Measurements from ENCODE around the gene MUS81. TPM values are rescaled to one million over a fixed set of nuclear protein-coding genes. Genes with fewer than 3 reads are reported as not detected.

The MUS81 gene
- total RNA-seq, 1 experiment from 2014 or later: 74.6 TPM

DNA sequence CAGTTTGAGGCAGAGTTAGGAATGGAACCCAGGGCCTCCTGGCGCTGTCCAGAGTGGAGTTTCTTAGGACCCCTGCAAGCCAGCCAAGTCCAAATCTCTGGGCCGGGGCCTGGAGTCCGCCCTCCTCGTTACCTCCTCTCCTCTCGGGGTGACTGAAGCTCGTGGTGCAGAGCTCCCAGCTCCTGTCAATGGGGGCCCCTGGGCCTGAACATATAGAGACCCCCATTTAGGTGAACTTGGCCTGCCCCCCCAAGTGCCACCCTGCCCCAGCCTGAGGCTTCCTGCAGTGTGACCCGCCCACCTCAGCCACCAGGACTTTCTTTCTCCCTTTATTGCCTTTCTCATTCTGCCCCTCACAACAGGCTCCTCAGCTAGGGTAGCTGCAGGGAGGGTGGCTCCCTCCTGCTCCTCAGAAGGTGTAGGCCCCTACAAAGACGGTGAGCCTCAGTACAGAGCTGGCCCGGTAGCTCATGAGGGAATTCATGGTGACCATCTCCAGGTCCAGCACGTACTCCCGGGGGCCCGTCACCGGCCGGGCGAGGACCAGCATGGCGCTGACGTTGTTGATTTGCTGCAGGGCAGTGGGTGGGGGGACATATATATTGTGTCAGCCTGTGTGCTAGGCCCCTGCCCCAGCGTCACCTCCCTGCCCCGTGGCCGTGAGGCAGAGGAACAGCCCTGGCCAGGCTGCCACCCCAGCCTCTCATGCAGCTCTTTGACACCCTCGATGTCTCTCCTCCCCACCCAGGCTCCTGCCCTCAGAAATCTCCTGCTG lies 6.5 kb downstream of the MUS81 start:
- intact Hi-C loops (cut with micrococcal nuclease; ENCODE audit: unreplicated experiment): no loop called here
- H3K4me3 Mint-ChIP-seq (ENCODE audit: unreplicated experiment): no peak overlapping the region
- peaks cover 52% of the 10 kb centered on the region for H3K36me3 Mint-ChIP-seq (ENCODE audit: insufficient read depth, unreplicated experiment)
- H3K36me3 ChIP-seq (ENCODE audit: control insufficient read depth, insufficient read depth, low read length): no peaks in the 10 kb centered on the region
- BruUV-seq (replicated peaks): no TSS peak
- CTCF ChIA-PET: no interaction called here
- no peaks in the 10 kb centered on the region for H3K27me3 ChIP-seq (replicated peaks; ENCODE audit: control insufficient read depth, insufficient read depth, low read length)
- H3K9me3 ChIP-seq: no peaks in the 10 kb centered on the region
- H3K9me3 Mint-ChIP-seq (ENCODE audit: unreplicated experiment): no peaks in the 10 kb centered on the region
- no peak overlapping the region for H3K27ac Mint-ChIP-seq (ENCODE audit: unreplicated experiment)
- H3K27me3 Mint-ChIP-seq (ENCODE audit: insufficient read depth, unreplicated experiment): no peaks in the 10 kb centered on the region
- no peaks in the 10 kb centered on the region for H3K4me1 Mint-ChIP-seq (ENCODE audit: low read depth, unreplicated experiment)
- no peak overlapping the region for H3K4me3 ChIP-seq (ENCODE audit: low read depth, low read length)
- POLR2A ChIA-PET: no interaction called here
- TF ChIP-seq, protein P1, sequence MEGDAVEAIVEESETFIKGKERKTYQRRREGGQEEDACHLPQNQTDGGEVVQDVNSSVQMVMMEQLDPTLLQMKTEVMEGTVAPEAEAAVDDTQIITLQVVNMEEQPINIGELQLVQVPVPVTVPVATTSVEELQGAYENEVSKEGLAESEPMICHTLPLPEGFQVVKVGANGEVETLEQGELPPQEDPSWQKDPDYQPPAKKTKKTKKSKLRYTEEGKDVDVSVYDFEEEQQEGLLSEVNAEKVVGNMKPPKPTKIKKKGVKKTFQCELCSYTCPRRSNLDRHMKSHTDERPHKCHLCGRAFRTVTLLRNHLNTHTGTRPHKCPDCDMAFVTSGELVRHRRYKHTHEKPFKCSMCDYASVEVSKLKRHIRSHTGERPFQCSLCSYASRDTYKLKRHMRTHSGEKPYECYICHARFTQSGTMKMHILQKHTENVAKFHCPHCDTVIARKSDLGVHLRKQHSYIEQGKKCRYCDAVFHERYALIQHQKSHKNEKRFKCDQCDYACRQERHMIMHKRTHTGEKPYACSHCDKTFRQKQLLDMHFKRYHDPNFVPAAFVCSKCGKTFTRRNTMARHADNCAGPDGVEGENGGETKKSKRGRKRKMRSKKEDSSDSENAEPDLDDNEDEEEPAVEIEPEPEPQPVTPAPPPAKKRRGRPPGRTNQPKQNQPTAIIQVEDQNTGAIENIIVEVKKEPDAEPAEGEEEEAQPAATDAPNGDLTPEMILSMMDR (IDR thresholded peaks at IDR 0.05; ENCODE audit: insufficient read depth in 1 of 2, low read depth in 1 of 2, low read length in 1 of 2, severe bottlenecking in 1 of 2, unreplicated experiment in 1 of 2): no peak
- no peak for DNase-seq
- peaks cover 2% of the 10 kb centered on the region for H3K4me1 ChIP-seq

DNA sequence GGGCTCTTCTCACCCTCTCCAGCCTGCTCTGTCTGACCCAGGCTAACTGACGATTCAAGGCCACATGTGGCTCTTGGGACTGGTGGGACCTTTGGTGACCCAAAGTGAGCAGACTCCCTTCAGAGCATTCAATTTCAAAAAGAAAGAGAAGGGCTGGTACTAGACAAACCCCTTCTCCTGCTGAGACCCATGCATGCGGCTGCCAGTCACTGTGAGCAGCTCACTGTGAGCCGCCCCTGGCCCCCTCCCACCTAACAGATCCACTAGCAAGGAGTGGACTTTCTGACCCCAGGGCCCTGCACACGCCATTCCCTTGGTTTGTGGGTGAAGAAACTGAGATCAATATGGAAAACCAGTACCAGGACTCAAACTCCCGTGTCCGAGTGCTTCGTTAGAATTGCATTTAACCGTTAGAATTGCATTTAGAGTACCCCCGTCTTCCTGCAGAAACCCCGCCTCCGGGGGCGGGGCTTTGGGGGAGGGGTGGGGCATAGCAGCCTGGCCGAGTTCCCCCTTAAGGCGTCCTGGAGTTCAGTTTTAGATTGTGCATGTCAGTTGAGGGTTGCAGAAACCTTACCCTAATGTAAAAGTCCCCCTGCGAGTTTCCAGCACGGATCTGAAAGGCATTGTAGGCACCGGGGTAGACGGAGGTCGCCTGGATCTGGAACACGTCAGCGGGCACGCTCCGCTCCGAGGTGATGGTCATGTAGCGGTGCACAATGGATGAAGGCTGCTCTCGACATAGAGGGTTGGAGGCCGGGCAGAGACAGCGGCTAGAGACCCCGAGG lies 7.2 kb downstream of the MUS81 start:
- Mint-ChIP-seq H3K27ac (ENCODE audit: unreplicated experiment) (no peak overlapping the region), H3K4me3 (ENCODE audit: unreplicated experiment) (no peak overlapping the region), H3K4me1 (ENCODE audit: low read depth, unreplicated experiment) (no peaks in the 10 kb centered on the region), H3K27me3 (ENCODE audit: insufficient read depth, unreplicated experiment) (no peaks in the 10 kb centered on the region), H3K9me3 (ENCODE audit: unreplicated experiment) (no peaks in the 10 kb centered on the region), H3K36me3 (ENCODE audit: insufficient read depth, unreplicated experiment) (peaks cover 55% of the 10 kb centered on the region)
- ChIA-PET POLR2A (interaction anchor here (2.2 kb wide), 1 partner anchor 8 kb away, joined by 9 read pairs; no protein-coding TSS in a partner anchor), CTCF (interaction anchor here (4.3 kb wide), 1 partner anchor 21 kb away, joined by 37 read pairs; the partner anchor contains the start of gene FIBP)
- no peak for DNase-seq
- no peaks in the 10 kb centered on the region for H3K36me3 ChIP-seq (ENCODE audit: control insufficient read depth, insufficient read depth, low read length)
- no TSS peak for BruUV-seq (replicated peaks)
- no peaks in the 10 kb centered on the region for H3K4me1 ChIP-seq
- no peak overlapping the region for H3K4me3 ChIP-seq (ENCODE audit: low read depth, low read length)
- H3K27me3 ChIP-seq (replicated peaks; ENCODE audit: control insufficient read depth, insufficient read depth, low read length): no peaks in the 10 kb centered on the region
- TF ChIP-seq, protein P1 (IDR thresholded peaks at IDR 0.05; ENCODE audit: insufficient read depth in 1 of 2, low read depth in 1 of 2, low read length in 1 of 2, severe bottlenecking in 1 of 2, unreplicated experiment in 1 of 2): no peak
- intact Hi-C loops (cut with micrococcal nuclease; ENCODE audit: unreplicated experiment): no loop called here
- no peaks in the 10 kb centered on the region for H3K9me3 ChIP-seq

DNA sequence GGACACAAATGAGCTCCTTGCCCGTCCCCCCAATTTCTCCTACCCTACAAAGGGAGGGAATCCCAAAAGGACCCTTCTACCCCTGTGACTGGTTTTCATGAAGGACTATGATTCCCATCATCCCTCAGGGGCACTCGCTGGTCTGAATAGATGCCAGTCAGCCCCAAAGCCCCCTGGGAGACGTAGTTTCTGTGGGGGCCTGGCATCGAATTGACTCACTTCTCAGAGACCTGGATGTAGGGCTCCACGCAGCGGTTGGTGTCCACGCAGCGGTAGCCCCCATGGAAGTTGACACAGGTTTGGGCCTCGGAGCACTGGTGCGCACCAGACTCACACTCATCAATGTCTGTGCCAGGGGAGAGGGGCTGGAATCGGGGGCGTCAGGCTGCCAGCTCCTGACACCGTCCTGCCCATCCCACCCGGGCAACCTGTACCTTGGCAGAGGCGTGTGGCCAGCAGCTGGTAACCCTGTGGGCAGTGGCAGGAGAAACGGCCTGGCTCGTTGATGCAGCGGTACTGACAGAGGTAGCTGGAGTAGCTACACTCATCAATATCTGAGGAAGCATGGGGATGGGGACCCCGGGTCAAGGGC lies 7.9 kb downstream of the MUS81 start:
- no peaks in the 10 kb centered on the region for H3K27me3 Mint-ChIP-seq (ENCODE audit: insufficient read depth, unreplicated experiment)
- Histone ChIP-seq H3K9me3 (no peaks in the 10 kb centered on the region), H3K4me1 (no peaks in the 10 kb centered on the region), H3K36me3 (ENCODE audit: control insufficient read depth, insufficient read depth, low read length) (no peaks in the 10 kb centered on the region), H3K27me3 (replicated peaks; ENCODE audit: control insufficient read depth, insufficient read depth, low read length) (no peaks in the 10 kb centered on the region), H3K4me3 (ENCODE audit: low read depth, low read length) (no peak overlapping the region)
- POLR2A ChIA-PET: interaction anchor here (2.2 kb wide), 1 partner anchor 9 kb away, joined by 9 read pairs; no protein-coding TSS in a partner anchor
- H3K36me3 Mint-ChIP-seq (ENCODE audit: insufficient read depth, unreplicated experiment): peaks cover 50% of the 10 kb centered on the region
- H3K27ac Mint-ChIP-seq (ENCODE audit: unreplicated experiment): no peak overlapping the region
- TF ChIP-seq, protein P1 (IDR thresholded peaks at IDR 0.05; ENCODE audit: insufficient read depth in 1 of 2, low read depth in 1 of 2, low read length in 1 of 2, severe bottlenecking in 1 of 2, unreplicated experiment in 1 of 2): no peak
- no peak for DNase-seq
- CTCF ChIA-PET: interaction anchor here (2.3 to 4.3 kb wide), 2 partner anchors 17 to 20 kb away, joined by 11 to 37 read pairs; partner anchors contain the start of gene FIBP
- H3K4me3 Mint-ChIP-seq (ENCODE audit: unreplicated experiment): no peak overlapping the region
- no peaks in the 10 kb centered on the region for H3K9me3 Mint-ChIP-seq (ENCODE audit: unreplicated experiment)
- H3K4me1 Mint-ChIP-seq (ENCODE audit: low read depth, unreplicated experiment): peaks cover 4% of the 10 kb centered on the region
- intact Hi-C loops (cut with micrococcal nuclease; ENCODE audit: unreplicated experiment): no loop called here
- no TSS peak for BruUV-seq (replicated peaks)
